CD4-positive, alpha-beta T cell treated with Interleukin-17A for 4 hours (primary cell): ENCODE data around the gene LPP.

Experiments used
- DNase-seq: peaks from one replicate; pipeline ENCODE4 v3.0.0-alpha.2; 2020; ENCODE audit warnings: mixed read lengths

The LPP gene

GRCh38 chr3:188446766-188447165 lies 292.8 kb downstream of the LPP start:
- DNase-seq, result no peak

GRCh38 chr3:188448813-188449212 lies 294.9 kb downstream of the LPP start:
- DNase-seq, result no peak

- DNase-seq, result no peak
These were observed 295.5 kb downstream of the LPP start for GRCh38 chr3:188449421-188449820.

- DNase-seq, result no peak
These were observed 298.3 kb downstream of the LPP start for GRCh38 chr3:188452158-188452772.

- DNase-seq, result no peak
These were observed 299.8 kb downstream of the LPP start for GRCh38 chr3:188453431-188454384.

- DNase-seq, result no peak
These were observed 301.8 kb downstream of the LPP start for GRCh38 chr3:188455748-188456147.

GRCh38 chr3:188458756-188459155 lies 304.8 kb downstream of the LPP start:
- no peak for DNase-seq

- DNase-seq, result no peak
These were observed 311.4 kb downstream of the LPP start for GRCh38 chr3:188465311-188465710.

- no peak for DNase-seq
These were observed 314.2 kb downstream of the LPP start for GRCh38 chr3:188468196-188468595.

GRCh38 chr3:188468662-188469061 lies 314.7 kb downstream of the LPP start:
- no peak for DNase-seq

GRCh38 chr3:188469228-188469885 lies 315.4 kb downstream of the LPP start:
- no peak for DNase-seq

- DNase-seq, result no peak
These were observed 316.7 kb downstream of the LPP start for GRCh38 chr3:188470508-188471130.

- DNase-seq, result no peak
These were observed 317.8 kb downstream of the LPP start for GRCh38 chr3:188471723-188472122.

GRCh38 chr3:188472336-188472735 lies 318.4 kb downstream of the LPP start:
- no peak for DNase-seq

GRCh38 chr3:188473045-188473444 lies 319.1 kb downstream of the LPP start:
- DNase-seq, result no peak

- DNase-seq, result no peak
These were observed 319.8 kb downstream of the LPP start for GRCh38 chr3:188473591-188474288.

- no peak for DNase-seq
These were observed 323.0 kb downstream of the LPP start for GRCh38 chr3:188476935-188477334.

GRCh38 chr3:188480011-188480410 lies 326.1 kb downstream of the LPP start:
- DNase-seq, result no peak

- no peak for DNase-seq
These were observed 329.0 kb downstream of the LPP start for GRCh38 chr3:188482929-188483328.

- no peak for DNase-seq
These were observed 332.2 kb downstream of the LPP start for GRCh38 chr3:188486126-188486525.

- no peak for DNase-seq
These were observed 333.0 kb downstream of the LPP start for GRCh38 chr3:188486952-188487351.

GRCh38 chr3:188487652-188488051 lies 333.7 kb downstream of the LPP start:
- DNase-seq, result no peak

GRCh38 chr3:188488801-188489200 lies 334.8 kb downstream of the LPP start:
- no peak for DNase-seq
